Activated CD8-positive, alpha-beta memory T cell treated with anti-CD3 and anti-CD28 coated beads for 48 hours (primary cell): ENCODE results near the gene PORCN.
"Not testable (repeated sequence)": the region's sequence is repeated elsewhere in the genome, so short reads cannot be mapped to it uniquely, and the experiment has no call there.

Experiments used
- DNase-seq, 3 experiments: peaks; one replicate each; pipeline ENCODE4 v3.0.0-alpha.2; 2020; ENCODE audit warnings: low read depth in 2 of 3, low spot score in 2 of 3

The PORCN gene

GRCh38 chrX:48539345-48540027, 30.7 kb downstream of the PORCN start, which contains the start of gene TBC1D25:
TSS of gene TBC1D25 (plus strand) at chrX:48539714. CDS start at chrX:48539798, 84 bp downstream.
- peak; percentile 71 to 91 (median 75) for DNase-seq

- DNase-seq = no peak
These were observed 31.2 kb downstream of the PORCN start for GRCh38 chrX:48540028-48540375.

- no peak for DNase-seq
These were observed 31.7 kb downstream of the PORCN start for GRCh38 chrX:48540480-48540879.

GRCh38 chrX:48541140-48541814, 32.5 kb downstream of the PORCN start:
- no peak for DNase-seq

GRCh38 chrX:48548871-48549270, 40.1 kb downstream of the PORCN start:
- no peak for DNase-seq

- not testable (repeated sequence) for DNase-seq
These were observed 47.0 kb downstream of the PORCN start for GRCh38 chrX:48555731-48556325.

- no peak for DNase-seq
These were observed 49.5 kb downstream of the PORCN start for GRCh38 chrX:48558271-48558670.

- no peak for DNase-seq
These were observed 50.8 kb downstream of the PORCN start for GRCh38 chrX:48559636-48560035.

GRCh38 chrX:48560056-48560455, 51.3 kb downstream of the PORCN start:
- no peak for DNase-seq

GRCh38 chrX:48560681-48561080, 51.9 kb downstream of the PORCN start:
- DNase-seq = no peak

GRCh38 chrX:48569958-48570357, 61.2 kb downstream of the PORCN start:
- DNase-seq = no peak
